HG03045 (cell line): ENCODE results near the gene ETHE1.
"Not testable (repeated sequence)": the region's sequence is repeated elsewhere in the genome, so short reads cannot be mapped to it uniquely, and the experiment has no call there.

Experiments used
- ATAC-seq: cut with Tn5 transposase; IDR thresholded peaks from one replicate; pipeline ENCODE4 v1.9.1; 2021; ENCODE audit warnings: mild to moderate bottlenecking, moderate library complexity; ENCODE audit not compliant: unreplicated experiment

Gene ETHE1

GRCh38 chr19:43525836-43526771 lies 897 bp downstream of the ETHE1 start:
- ATAC-seq = no peak

- no peak for ATAC-seq
These were observed 1.8 kb downstream of the ETHE1 start for GRCh38 chr19:43524922-43525835.

GRCh38 chr19:43523696-43524095 lies 3.3 kb downstream of the ETHE1 start:
- ATAC-seq = not testable (repeated sequence)

- no peak for ATAC-seq
These were observed 4.1 kb downstream of the ETHE1 start for GRCh38 chr19:43522929-43523328.

GRCh38 chr19:43519436-43520088 lies 7.4 kb downstream of the ETHE1 start:
- no peak for ATAC-seq

- ATAC-seq = no peak
These were observed 8.9 kb downstream of the ETHE1 start for GRCh38 chr19:43518051-43518450.

GRCh38 chr19:43512399-43512798 lies 14.6 kb downstream of the ETHE1 start:
- not testable (repeated sequence) for ATAC-seq

GRCh38 chr19:43511324-43511723 lies 15.7 kb downstream of the ETHE1 start:
- ATAC-seq = no peak

GRCh38 chr19:43510713-43511112 lies 16.3 kb downstream of the ETHE1 start:
- no peak for ATAC-seq

- ATAC-seq = no peak
These were observed 19.1 kb downstream of the ETHE1 start for GRCh38 chr19:43507880-43508279.

- ATAC-seq = no peak
These were observed 20.4 kb downstream of the ETHE1 start for GRCh38 chr19:43506629-43507028.

- no peak for ATAC-seq
These were observed 21.1 kb downstream of the ETHE1 start for GRCh38 chr19:43505941-43506340.

- ATAC-seq = no peak
These were observed 21.9 kb downstream of the ETHE1 start for GRCh38 chr19:43505186-43505456.

GRCh38 chr19:43504426-43505185 lies 22.4 kb downstream of the ETHE1 start, which contains the start of gene PHLDB3:
PHLDB3 (minus strand) TSS chr19:43504746; CDS start chr19:43504118, 628 bp downstream.
- peak; percentile 17 for ATAC-seq

GRCh38 chr19:43503501-43504425 lies 23.2 kb downstream of the ETHE1 start:
- ATAC-seq = peak; percentile 87

GRCh38 chr19:43502419-43502976 lies 24.5 kb downstream of the ETHE1 start:
- no peak for ATAC-seq

GRCh38 chr19:43501661-43502418 lies 25.2 kb downstream of the ETHE1 start:
- no peak for ATAC-seq

- ATAC-seq = no peak
These were observed 28.0 kb downstream of the ETHE1 start for GRCh38 chr19:43499042-43499441.
